CD4-positive, alpha-beta T cell treated with Interferon alpha-2 for 1 hour (primary cell): ENCODE measurements around the gene SMIM3.
"Not testable (repeated sequence)": the region's sequence is repeated elsewhere in the genome, so short reads cannot be mapped to it uniquely, and the experiment has no call there.

Experiments used
- DNase-seq, 2 donors: peaks; one replicate each; pipeline ENCODE4 v3.0.0-alpha.2; 2020 to 2022

SMIM3 gene

GRCh38 chr5:150801117-150801927 lies 22.8 kb downstream of the SMIM3 start:
- peak in 1 of 2 donors; percentile 68 for DNase-seq

- DNase-seq: no peak
Measured at GRCh38 chr5:150804388-150804787, 25.8 kb downstream of the SMIM3 start.

GRCh38 chr5:150809363-150809762 lies 30.8 kb downstream of the SMIM3 start:
- no peak for DNase-seq

- no peak for DNase-seq
Measured at GRCh38 chr5:150815010-150815409, 36.5 kb downstream of the SMIM3 start.

- DNase-seq: no peak
Measured at GRCh38 chr5:150816946-150817345, 38.4 kb downstream of the SMIM3 start.

- no peak for DNase-seq
Measured at GRCh38 chr5:150829744-150830143, 51.2 kb downstream of the SMIM3 start.

GRCh38 chr5:150831821-150832220 lies 53.3 kb downstream of the SMIM3 start:
- DNase-seq: not testable (repeated sequence)

GRCh38 chr5:150836064-150836463 lies 57.5 kb downstream of the SMIM3 start:
- no peak for DNase-seq

GRCh38 chr5:150836703-150837102 lies 58.1 kb downstream of the SMIM3 start:
- DNase-seq: no peak

- DNase-seq: not testable (repeated sequence)
Measured at GRCh38 chr5:150845185-150845859, 66.8 kb downstream of the SMIM3 start.

- peak; percentile 49 to 70 for DNase-seq
Measured at GRCh38 chr5:150846308-150846653, 67.7 kb downstream of the SMIM3 start, which contains the start of gene IRGM. TSS of gene IRGM (plus strand) at chr5:150846521. CDS start at chr5:150848124, 1,603 bp downstream.
